Esophagus muscularis mucosa (tissue), 4 donors: ENCODE measurements around the gene DCAF6. TPM values are rescaled to one million over a fixed set of nuclear protein-coding genes. Genes with fewer than 3 reads are reported as not detected.

Source experiments
- DNase-seq: peaks from one replicate; pipeline ENCODE4 v3.0.0-alpha.2; 2017; ENCODE audit errors: extremely low spot score
- H3K27ac ChIP-seq, 4 donors: fragments of 200-600 bp; sonication (generic); replicated peaks in 1 of 4; 1 replicate in 3 of 4; 2 replicates in 1 of 4; pipeline ENCODE4 v1.5.1; 2016 to 2019; ENCODE audit warnings: mild to moderate bottlenecking in 1 of 4
- H3K27me3 ChIP-seq, 4 donors: fragments of 200-600 bp; sonication (generic); one replicate each; pipeline versions ENCODE4 v1.5.1 to v1.6.0; 2016 to 2019
- H3K36me3 ChIP-seq, 4 donors: fragments of 200-600 bp; sonication (generic); one replicate each; pipeline ENCODE4 v1.5.1; 2016 to 2019
- H3K4me1 ChIP-seq, 4 donors: fragments of 200-600 bp; sonication (generic); one replicate each; pipeline ENCODE4 v1.5.1; 2016 to 2019
- H3K4me3 ChIP-seq, 4 donors: fragments of 200-600 bp; sonication (generic); 1 replicate in 2 of 4; 2 replicates in 2 of 4; pipeline ENCODE4 v1.5.1; 2016 to 2019; ENCODE audit warnings: mild to moderate bottlenecking in 4 of 4, moderate library complexity in 1 of 4
- H3K9me3 ChIP-seq, 4 donors: fragments of 200-600 bp; sonication (generic); 1 replicate in 3 of 4; 2 replicates in 1 of 4; pipeline ENCODE4 v1.5.1; 2016 to 2019
- EP300 ChIP-seq: sonication (generic); formaldehyde crosslinking; IDR thresholded peaks from one replicate; pipeline ENCODE4 v1.6.1; 2017; ENCODE audit warnings: antibody characterized with exemption
- POLR2A ChIP-seq: fragments of 450-650 bp; IDR thresholded peaks from one replicate; pipeline ENCODE4 v1.6.1; 2017; ENCODE audit warnings: antibody characterized with exemption, moderate library complexity, mild to moderate bottlenecking, low read depth
- POLR2AphosphoS5 ChIP-seq, 2 donors: sonication (generic); formaldehyde crosslinking; IDR thresholded peaks; one replicate each; pipeline ENCODE4 v1.6.1; 2017; ENCODE audit warnings: antibody characterized with exemption in 2 of 2
- WGBS: methylation state at CpG from one replicate; pipeline ENCODE4 v1.1.5; 2018; 5-methylcytosine and 5-hydroxymethylcytosine counted together
- intact Hi-C: fragments of 100-400 bp; cut with DNase I; formaldehyde crosslinking; loops from one replicate; pipeline ENCODE4 v1.15.1; 2023
- total RNA-seq, 4 donors: library from RNA; depleted of rRNA; stranded (reverse); fragments of >200 nt; gene quantifications; one replicate each; pipeline versions ENCODE4 v1.1.0 to v1.2.1, GENCODE V29; 2016
- TF ChIP-seq, protein P1 (sequence below), 3 experiments: fragments of 200-600 bp in 2 of 3; fragments of 450-650 bp in 1 of 3; sonication (generic) in 2 of 3; IDR thresholded peaks; one replicate each; pipeline ENCODE4 v1.5.1; 2017 to 2019; ENCODE audit warnings: antibody characterized with exemption in 3 of 3, mild to moderate bottlenecking in 2 of 3, moderate library complexity in 1 of 3

Gene DCAF6
- total RNA-seq, 4 donors from 2014 or later = 80.4 to 110 (median 93.9) TPM

GRCh38 chr1:167991546-167991945, 55.1 kb downstream of the DCAF6 start:
- DNase-seq = no peak
- no peak overlapping the region for H3K27ac ChIP-seq
- 95% methylated on average over 2 of the region's 2 CpGs for whole genome bisulfite sequencing
- H3K4me1 ChIP-seq = peaks cover 0 to 5% (median 1%) of the 10 kb centered on the region in 4 donors
- intact Hi-C loops = no loop called here
- peaks cover 18 to 34% (median 27%) of the 10 kb centered on the region in 4 donors for H3K36me3 ChIP-seq
- no peak overlapping the region for H3K4me3 ChIP-seq
- no peak for TF ChIP-seq POLR2A
- TF ChIP-seq, protein P1, sequence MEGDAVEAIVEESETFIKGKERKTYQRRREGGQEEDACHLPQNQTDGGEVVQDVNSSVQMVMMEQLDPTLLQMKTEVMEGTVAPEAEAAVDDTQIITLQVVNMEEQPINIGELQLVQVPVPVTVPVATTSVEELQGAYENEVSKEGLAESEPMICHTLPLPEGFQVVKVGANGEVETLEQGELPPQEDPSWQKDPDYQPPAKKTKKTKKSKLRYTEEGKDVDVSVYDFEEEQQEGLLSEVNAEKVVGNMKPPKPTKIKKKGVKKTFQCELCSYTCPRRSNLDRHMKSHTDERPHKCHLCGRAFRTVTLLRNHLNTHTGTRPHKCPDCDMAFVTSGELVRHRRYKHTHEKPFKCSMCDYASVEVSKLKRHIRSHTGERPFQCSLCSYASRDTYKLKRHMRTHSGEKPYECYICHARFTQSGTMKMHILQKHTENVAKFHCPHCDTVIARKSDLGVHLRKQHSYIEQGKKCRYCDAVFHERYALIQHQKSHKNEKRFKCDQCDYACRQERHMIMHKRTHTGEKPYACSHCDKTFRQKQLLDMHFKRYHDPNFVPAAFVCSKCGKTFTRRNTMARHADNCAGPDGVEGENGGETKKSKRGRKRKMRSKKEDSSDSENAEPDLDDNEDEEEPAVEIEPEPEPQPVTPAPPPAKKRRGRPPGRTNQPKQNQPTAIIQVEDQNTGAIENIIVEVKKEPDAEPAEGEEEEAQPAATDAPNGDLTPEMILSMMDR (IDR thresholded peaks at IDR 0.05) = no peak
- no peak for TF ChIP-seq EP300
- TF ChIP-seq POLR2AphosphoS5 (IDR thresholded peaks at IDR 0.05) = no peak
- no peaks in the 10 kb centered on the region for H3K9me3 ChIP-seq
- H3K27me3 ChIP-seq = no peaks in the 10 kb centered on the region

DNA sequence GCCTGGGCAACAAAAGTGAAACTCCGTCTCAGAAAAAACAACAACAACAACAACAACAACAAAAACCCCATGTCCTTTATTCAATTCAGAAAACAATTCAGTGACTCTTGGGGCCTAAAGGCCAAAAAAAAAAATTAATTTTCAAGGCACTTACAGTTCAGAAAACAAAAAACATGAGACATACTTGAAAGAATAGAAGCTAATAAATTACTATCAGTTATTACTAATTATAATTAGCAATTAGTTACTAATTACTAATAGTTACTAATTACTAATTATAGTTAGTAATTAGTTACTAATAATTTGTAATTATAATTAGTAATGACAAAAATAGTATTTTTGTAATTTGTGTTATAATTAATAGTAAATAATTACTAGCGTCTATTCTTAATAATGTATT, 57.2 kb downstream of the DCAF6 start:
- intact Hi-C loops = no loop called here
- H3K4me3 ChIP-seq = no peak overlapping the region
- TF ChIP-seq EP300 = no peak
- TF ChIP-seq POLR2A = no peak
- TF ChIP-seq POLR2AphosphoS5 (IDR thresholded peaks at IDR 0.05) = no peak
- TF ChIP-seq, protein P1 (IDR thresholded peaks at IDR 0.05) = no peak
- DNase-seq = no peak
- no peak overlapping the region for H3K27ac ChIP-seq
- H3K4me1 ChIP-seq = peaks cover 0 to 5% (median 1%) of the 10 kb centered on the region in 4 donors
- H3K36me3 ChIP-seq = peaks cover 18 to 42% (median 27%) of the 10 kb centered on the region in 4 donors
- no peaks in the 10 kb centered on the region for H3K9me3 ChIP-seq
- H3K27me3 ChIP-seq = no peaks in the 10 kb centered on the region
- 100% methylated on average over 2 of the region's 2 CpGs for WGBS

DNA sequence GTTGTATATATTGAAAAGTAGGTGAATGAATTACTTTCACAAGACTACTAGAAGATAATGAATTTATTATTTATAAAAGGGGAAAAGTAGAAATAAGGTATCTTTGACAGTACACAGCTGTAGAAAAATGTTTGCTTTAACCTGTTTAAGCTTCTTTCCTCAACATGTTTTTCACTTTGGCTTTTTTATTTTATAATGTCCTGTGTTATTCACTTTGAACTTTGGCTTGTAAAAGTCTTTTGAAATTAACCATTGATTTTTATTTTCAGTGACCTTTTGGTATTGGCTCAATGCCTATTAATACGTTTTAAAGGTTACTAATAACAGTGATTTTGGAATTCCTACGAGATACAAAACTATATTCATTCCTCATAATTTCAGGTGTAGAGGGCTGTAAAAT, 58.1 kb downstream of the DCAF6 start:
- TF ChIP-seq EP300 (no peak), POLR2AphosphoS5 (IDR thresholded peaks at IDR 0.05) (no peak), POLR2A (no peak)
- TF ChIP-seq, protein P1 (IDR thresholded peaks at IDR 0.05) = no peak
- no peak for DNase-seq
- Histone ChIP-seq H3K36me3 (peaks cover 18 to 46% (median 27%) of the 10 kb centered on the region in 4 donors), H3K27ac (no peak overlapping the region), H3K27me3 (no peaks in the 10 kb centered on the region), H3K4me1 (peaks cover 0 to 5% (median 1%) of the 10 kb centered on the region in 4 donors), H3K9me3 (no peaks in the 10 kb centered on the region), H3K4me3 (no peak overlapping the region)
- intact Hi-C loops = no loop called here
- WGBS = 64% methylated on average over 2 of the region's 2 CpGs

- intact Hi-C loops = no loop called here
Measured at GRCh38 chr1:167995038-167995437, 58.6 kb downstream of the DCAF6 start.

More at GRCh38 chr1:167995038-167995437, 58.6 kb downstream of the DCAF6 start:
- Histone ChIP-seq H3K4me1 (peaks cover 0 to 5% (median 1%) of the 10 kb centered on the region in 4 donors), H3K27ac (no peak overlapping the region), H3K36me3 (peaks cover 18 to 46% (median 27%) of the 10 kb centered on the region in 4 donors), H3K9me3 (no peaks in the 10 kb centered on the region), H3K27me3 (no peaks in the 10 kb centered on the region), H3K4me3 (no peak overlapping the region)
- DNase-seq = no peak
- 89% methylated on average over 3 of the region's 3 CpGs for WGBS
- TF ChIP-seq POLR2AphosphoS5 (IDR thresholded peaks at IDR 0.05) (no peak), POLR2A (no peak), EP300 (no peak)
- TF ChIP-seq, protein P1 (IDR thresholded peaks at IDR 0.05) = no peak
